Omental fat pad (tissue), 4 donors: ENCODE results near the gene GULP1. TPM values are rescaled to one million over a fixed set of nuclear protein-coding genes. Genes with fewer than 3 reads are reported as not detected.

Experiments used
- ATAC-seq: fragments of 150-250 bp; one replicate; pipeline ENCODE4 v1.9.1; 2016; ENCODE audit warnings: mild to moderate bottlenecking, moderate library complexity; ENCODE audit not compliant: low FRiP score
- DNase-seq: peaks from one replicate; pipeline ENCODE4 v3.0.0-alpha.2; 2019; ENCODE audit warnings: low spot score
- CTCF ChIP-seq, 3 donors: fragments of 450-650 bp; IDR thresholded peaks; one replicate each; pipeline ENCODE4 v1.5.1; 2016 to 2017; ENCODE audit warnings: antibody characterized with exemption in 3 of 3, mild to moderate bottlenecking in 3 of 3, moderate library complexity in 2 of 3
- total RNA-seq, 4 donors: library from RNA; depleted of rRNA; stranded (reverse); fragments of >200 nt; gene quantifications; one replicate each; pipeline ENCODE4 v1.1.0, GENCODE V29; 2016

GULP1 gene
- total RNA-seq, 4 donors from 2014 or later = 14.1 to 31.5 (median 16.5) TPM

GRCh38 chr2:188365058-188365641, 73.5 kb downstream of the GULP1 start:
- DNase-seq = no peak
- no peak for TF ChIP-seq CTCF (IDR thresholded peaks at IDR 0.05)
- no peak for ATAC-seq

GRCh38 chr2:188367164-188367563, 75.5 kb downstream of the GULP1 start:
- no peak for DNase-seq
- TF ChIP-seq CTCF (IDR thresholded peaks at IDR 0.05) = no peak
- ATAC-seq = no peak

- DNase-seq = no peak
- ATAC-seq = no peak
- no peak for TF ChIP-seq CTCF (IDR thresholded peaks at IDR 0.05)
These were observed 77.7 kb downstream of the GULP1 start for GRCh38 chr2:188369365-188369764.

GRCh38 chr2:188378371-188378950, 86.8 kb downstream of the GULP1 start:
- no peak for ATAC-seq
- no peak for DNase-seq
- no peak for TF ChIP-seq CTCF (IDR thresholded peaks at IDR 0.05)

GRCh38 chr2:188379748-188380147, 88.1 kb downstream of the GULP1 start:
- no peak for ATAC-seq
- no peak for DNase-seq
- no peak for TF ChIP-seq CTCF (IDR thresholded peaks at IDR 0.05)

GRCh38 chr2:188380280-188380679, 88.6 kb downstream of the GULP1 start:
- no peak for DNase-seq

More at GRCh38 chr2:188380280-188380679, 88.6 kb downstream of the GULP1 start:
- no peak for ATAC-seq
- TF ChIP-seq CTCF (IDR thresholded peaks at IDR 0.05) = no peak
